GM12892 (cell line): Measurements from ENCODE around the gene DOCK4.

Experiments used
- POLR2A ChIP-seq: IDR thresholded peaks from 2 replicates; pipeline ENCODE4 v1.6.1; 2011; ENCODE audit warnings: low read depth, low read length, control low read depth
- POLR2AphosphoS5 ChIP-seq: IDR thresholded peaks from 2 replicates; pipeline ENCODE4 v1.6.1; 2011; ENCODE audit warnings: low read depth, low read length, control low read depth

DNA sequence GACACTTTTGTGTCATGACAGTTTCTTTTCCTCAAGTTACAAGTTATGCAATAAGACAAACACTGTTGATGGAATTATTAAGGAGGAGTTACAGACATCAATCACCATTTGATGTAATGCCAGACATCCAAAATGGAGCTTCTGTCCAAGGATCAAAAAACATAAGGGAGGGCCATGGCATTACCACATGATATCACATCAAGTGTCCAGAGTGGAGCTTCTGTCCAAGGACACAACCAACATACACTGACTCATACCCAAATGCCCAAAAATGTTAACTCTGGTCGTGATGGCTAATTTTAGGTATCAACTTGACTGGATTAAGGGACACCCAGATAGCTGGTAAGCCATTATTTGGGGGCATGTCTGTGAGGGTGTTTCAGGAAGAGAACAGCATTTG, 140.4 kb downstream of the DOCK4 start:
- no peak for TF ChIP-seq POLR2A
- TF ChIP-seq POLR2AphosphoS5 = no peak
